ENCODE data around the gene CAPN1.

Gene CAPN1

GRCh38 chr11:65163684-65164083 is 18.0 kb upstream of the CAPN1 start:
- H3K4me3 ChIP-seq (ENCODE audit: low read depth, low read length) = no peak overlapping the region
- no peak for TF ChIP-seq CTCF (IDR thresholded peaks at IDR 0.05; ENCODE audit: insufficient read depth, low read depth, low read length, missing control alignments)
- DNase-seq (ENCODE audit: low read depth) = no peak

- no peak overlapping the region for H3K4me3 ChIP-seq (ENCODE audit: low read depth, low read length)
- no peak for DNase-seq (ENCODE audit: low read depth)
- TF ChIP-seq CTCF (IDR thresholded peaks at IDR 0.05; ENCODE audit: insufficient read depth, low read depth, low read length, missing control alignments) = no peak
Measured at GRCh38 chr11:65165410-65166317, 16.1 kb upstream of the CAPN1 start.

- H3K4me3 ChIP-seq (ENCODE audit: low read depth, low read length) = no peak overlapping the region
- no peak for DNase-seq (ENCODE audit: low read depth)
- TF ChIP-seq CTCF (IDR thresholded peaks at IDR 0.05; ENCODE audit: insufficient read depth, low read depth, low read length, missing control alignments) = no peak
Measured at GRCh38 chr11:65166893-65167292, 14.8 kb upstream of the CAPN1 start.

- no peak for TF ChIP-seq CTCF (IDR thresholded peaks at IDR 0.05; ENCODE audit: insufficient read depth, low read depth, low read length, missing control alignments)
- no peak overlapping the region for H3K4me3 ChIP-seq (ENCODE audit: low read depth, low read length)
- DNase-seq (ENCODE audit: low read depth) = no peak
Measured at GRCh38 chr11:65167656-65168055, 14.1 kb upstream of the CAPN1 start.

- TF ChIP-seq CTCF (IDR thresholded peaks at IDR 0.05; ENCODE audit: insufficient read depth, low read depth, low read length, missing control alignments) = no peak
- no peak overlapping the region for H3K4me3 ChIP-seq (ENCODE audit: low read depth, low read length)
- DNase-seq (ENCODE audit: low read depth) = no peak
Measured at GRCh38 chr11:65169164-65169641, 12.5 kb upstream of the CAPN1 start.

- no peak for DNase-seq (ENCODE audit: low read depth)
- no peak within 1 kb of the TSS for H3K4me3 ChIP-seq (ENCODE audit: low read depth, low read length)
- TF ChIP-seq CTCF (IDR thresholded peaks at IDR 0.05; ENCODE audit: insufficient read depth, low read depth, low read length, missing control alignments) = no peak
Measured at GRCh38 chr11:65170058-65170534, 11.6 kb upstream of the CAPN1 start, which contains the start of gene SPDYC. Gene SPDYC, plus strand, starts transcription at chr11:65170233. Its CDS starts 1,125 bp downstream, at chr11:65171358.
